ENCODE data around the gene MED7. TPM values are rescaled to one million over a fixed set of nuclear protein-coding genes. Genes with fewer than 3 reads are reported as not detected.

MED7 gene
- total and polyA plus RNA-seq, 2 of the 13 experiments (the other 11 are each of a cell fraction or from before 2014, with no cell fraction given): 9.2 to 9.4 TPM

DNA sequence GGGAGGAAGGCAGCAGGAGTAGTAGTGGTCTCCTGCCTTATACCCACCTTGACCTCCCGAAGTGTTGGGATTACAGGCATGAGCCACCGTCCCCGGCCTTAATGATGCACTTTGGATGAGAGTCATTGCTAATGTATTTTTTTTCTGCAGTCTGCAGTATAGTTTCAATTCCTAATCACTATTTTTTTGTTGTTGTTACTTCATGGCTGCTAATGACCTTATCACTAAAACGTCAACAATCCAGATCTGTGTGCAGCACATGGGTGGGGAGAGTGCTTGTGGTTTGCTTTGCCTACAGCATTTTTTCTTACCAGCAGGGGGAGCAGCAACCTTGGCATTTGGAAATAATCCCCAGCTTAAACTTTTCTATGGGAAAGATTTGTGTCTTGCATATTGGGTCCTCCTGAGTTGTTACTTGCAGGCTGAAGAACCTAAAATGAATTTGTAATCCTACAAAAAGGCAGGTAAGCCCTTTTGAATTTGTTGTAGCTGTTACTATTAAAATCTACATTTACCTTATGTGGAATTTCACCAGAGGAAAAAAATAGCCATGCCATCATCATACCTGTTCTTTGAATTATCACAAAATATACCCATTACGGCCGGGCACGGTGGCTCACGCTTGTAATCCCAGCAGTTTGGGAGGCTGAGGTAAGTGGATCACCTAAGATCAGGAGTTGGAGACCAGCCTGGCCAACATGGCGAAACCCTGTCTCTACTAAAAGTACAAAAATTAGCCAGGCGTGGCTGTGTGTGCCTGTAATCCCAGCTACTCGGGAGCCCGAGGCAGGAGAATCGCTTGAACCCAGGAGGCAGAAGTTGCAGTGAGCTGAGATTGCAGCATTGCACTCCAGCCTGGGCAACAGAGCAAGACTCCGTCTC is 6.3 kb upstream of the MED7 start (continued):
- peak; percentile 48 for TF ChIP-seq TEAD3 (CRISPR knock-in tag; optimal IDR thresholded peaks at IDR 0.05; ENCODE audit: borderline replicate concordance)

- DNase-seq (ENCODE audit: low spot score) (no peak), FAIRE-seq (no peak), ATAC-seq (peak; percentile 39)
- Histone ChIP-seq H3K9me3 (ENCODE audit: low read length) (no peaks in the 10 kb centered on the region), H2AFZ (ENCODE audit: low read length) (peak overlapping the region; percentile 87), H3K4me1 (ENCODE audit: insufficient read depth, low read length) (peaks cover 10% of the 10 kb centered on the region), H3K27ac (ENCODE audit: extremely low read length, insufficient read depth, low read length) (peak overlapping the region; percentile 93), H3K4me2 (ENCODE audit: low read depth, low read length) (peak overlapping the region; percentile 65), H3K4me3 (replicated peaks in 1 of 3; ENCODE audit: insufficient read depth in 1 of 3, low read depth in 2 of 3, low read length in 3 of 3) (peak overlapping the region; percentile 48 to 99 (median 99)), H3K79me2 (ENCODE audit: insufficient read depth, low read length) (peaks cover 13% of the 10 kb centered on the region), H3K27me3 (ENCODE audit: control insufficient read depth in 1 of 2, insufficient read depth in 2 of 2, low read length in 2 of 2) (no peaks in the 10 kb centered on the region), H3K36me3 (replicated peaks in 1 of 2; ENCODE audit: control insufficient read depth in 1 of 2, insufficient read depth in 2 of 2, low read length in 2 of 2) (peaks cover 0 to 14% of the 10 kb centered on the region in 2 experiments; a peak in 2 of 5 replicates), H4K20me1 (ENCODE audit: insufficient read depth, low read length) (no peaks in the 10 kb centered on the region), H3K9ac (ENCODE audit: insufficient read depth, low read depth, low read length) (peak overlapping the region; percentile 97)
- intact Hi-C loops (cut with micrococcal nuclease; ENCODE audit: unreplicated experiment) (loop anchor here (5.0 kb wide), 1 partner anchor 86 kb away; the partner anchor contains the start of gene HAVCR1), in situ Hi-C loops (cut with HindIII; ENCODE audit: extremely low pct_ligation_motif_present, low pct_unique_long_range_greater_than_20kb) (loop anchor here (10.0 to 25.0 kb wide), 4 partner anchors 171 to 1206 kb away; no protein-coding TSS in a partner anchor)
- WGBS (ENCODE audit: low lambda C conversion rate): 49% methylated on average over 33 of the region's 33 CpGs
- ChIA-PET CTCF (ENCODE audit: low intra/inter-chr PET ratio, low total read pairs) (no interaction called here), POLR2A (interaction anchor here (0.6 to 2.3 kb wide), 11 partner anchors 10 to 450 kb away, joined by 3 to 14 read pairs (median 4); partner anchors contain the start of gene HAVCR1)
- TSS peak; percentile 94 for BruUV-seq (replicated peaks)
- TF ChIP-seq NFIC (IDR thresholded peaks at IDR 0.05; ENCODE audit: low read length) (no peak), HDAC2 (CRISPR knock-in tag; IDR thresholded peaks at IDR 0.05) (no peak), PRDM10 (CRISPR knock-in tag; IDR thresholded peaks at IDR 0.05; ENCODE audit: low read depth) (0 out of 2 replicates have a peak, but pooled peaks have one; percentile 20), SETDB1 (CRISPR knock-in tag; IDR thresholded peaks at IDR 0.05; ENCODE audit: borderline replicate concordance) (no peak), KLF13 (CRISPR knock-in tag; IDR thresholded peaks at IDR 0.05) (no peak), CREB1 (IDR thresholded peaks at IDR 0.05) (no peak), CREB1 (CRISPR knock-in tag; IDR thresholded peaks at IDR 0.05) (peak; percentile 3; the same call in 1 of the 2 replicates), RBM39 (IDR thresholded peaks at IDR 0.05; ENCODE audit: low read depth, low read length, poor library complexity, severe bottlenecking) (no peak), MYPOP (CRISPR knock-in tag; IDR thresholded peaks at IDR 0.05) (0 out of 2 replicates have a peak, but pooled peaks have one; percentile 14)
- TF ChIP-seq, protein P1, sequence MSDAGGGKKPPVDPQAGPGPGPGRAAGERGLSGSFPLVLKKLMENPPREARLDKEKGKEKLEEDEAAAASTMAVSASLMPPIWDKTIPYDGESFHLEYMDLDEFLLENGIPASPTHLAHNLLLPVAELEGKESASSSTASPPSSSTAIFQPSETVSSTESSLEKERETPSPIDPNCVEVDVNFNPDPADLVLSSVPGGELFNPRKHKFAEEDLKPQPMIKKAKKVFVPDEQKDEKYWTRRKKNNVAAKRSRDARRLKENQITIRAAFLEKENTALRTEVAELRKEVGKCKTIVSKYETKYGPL (CRISPR knock-in tag; IDR thresholded peaks at IDR 0.05): no peak
- TF ChIP-seq, protein P2, sequence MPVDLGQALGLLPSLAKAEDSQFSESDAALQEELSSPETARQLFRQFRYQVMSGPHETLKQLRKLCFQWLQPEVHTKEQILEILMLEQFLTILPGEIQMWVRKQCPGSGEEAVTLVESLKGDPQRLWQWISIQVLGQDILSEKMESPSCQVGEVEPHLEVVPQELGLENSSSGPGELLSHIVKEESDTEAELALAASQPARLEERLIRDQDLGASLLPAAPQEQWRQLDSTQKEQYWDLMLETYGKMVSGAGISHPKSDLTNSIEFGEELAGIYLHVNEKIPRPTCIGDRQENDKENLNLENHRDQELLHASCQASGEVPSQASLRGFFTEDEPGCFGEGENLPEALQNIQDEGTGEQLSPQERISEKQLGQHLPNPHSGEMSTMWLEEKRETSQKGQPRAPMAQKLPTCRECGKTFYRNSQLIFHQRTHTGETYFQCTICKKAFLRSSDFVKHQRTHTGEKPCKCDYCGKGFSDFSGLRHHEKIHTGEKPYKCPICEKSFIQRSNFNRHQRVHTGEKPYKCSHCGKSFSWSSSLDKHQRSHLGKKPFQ (CRISPR knock-in tag; IDR thresholded peaks at IDR 0.05; ENCODE audit: insufficient replicate concordance): peak; percentile 47
Observed at GRCh38 chr5:157143127-157143971, 684 bp upstream of the MED7 start.
